NCI-H2107 treated with DMSO at 0.1 percent for 48 hours (cell line): ENCODE data around the gene PSAPL1.

ENCODE experiments used
- DNase-seq: peaks from one replicate; lab custom pipeline; 2025; ENCODE audit not compliant: unreplicated experiment; lab: John Stamatoyannopoulos, UW

The PSAPL1 gene

DNA sequence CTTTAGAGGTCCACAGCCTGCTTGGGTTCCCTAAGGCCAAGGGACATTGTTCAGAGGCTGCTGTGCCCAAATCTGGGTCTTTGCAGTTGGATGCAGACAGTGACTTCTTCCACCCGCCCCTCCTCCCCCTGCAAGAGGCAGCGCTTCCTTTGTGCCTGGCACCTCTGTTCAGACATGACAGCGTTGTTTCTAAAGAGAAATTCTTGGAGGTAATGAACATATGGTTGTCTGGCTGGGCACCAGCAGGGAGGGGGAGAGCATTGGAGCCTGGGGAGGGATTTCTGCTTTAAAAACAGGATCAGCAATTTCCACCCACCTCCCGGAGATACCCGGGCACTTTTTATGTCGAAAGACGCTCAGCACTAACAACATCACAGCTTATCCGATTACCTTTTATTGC is 51.5 kb downstream of the PSAPL1 start:
- DNase-seq: no peak

DNA sequence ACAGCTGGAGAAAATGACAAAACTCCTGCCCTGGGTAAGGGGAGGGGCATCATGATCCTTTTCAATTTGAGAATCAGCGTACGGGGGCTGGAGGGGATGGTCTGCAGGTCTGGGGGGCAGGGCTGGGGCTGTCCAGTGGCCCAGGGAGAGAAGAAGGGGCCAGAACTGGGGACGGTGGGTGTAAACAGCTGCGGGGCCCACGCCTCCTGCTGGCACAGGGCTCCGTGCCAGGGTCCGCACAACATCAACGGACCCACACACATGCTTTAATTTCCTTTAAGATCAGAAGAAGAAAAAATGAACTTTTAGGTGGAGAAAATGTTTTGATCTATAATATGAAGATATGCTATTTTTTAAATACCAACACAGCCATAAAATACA is 52.1 kb downstream of the PSAPL1 start:
- DNase-seq: no peak

DNA sequence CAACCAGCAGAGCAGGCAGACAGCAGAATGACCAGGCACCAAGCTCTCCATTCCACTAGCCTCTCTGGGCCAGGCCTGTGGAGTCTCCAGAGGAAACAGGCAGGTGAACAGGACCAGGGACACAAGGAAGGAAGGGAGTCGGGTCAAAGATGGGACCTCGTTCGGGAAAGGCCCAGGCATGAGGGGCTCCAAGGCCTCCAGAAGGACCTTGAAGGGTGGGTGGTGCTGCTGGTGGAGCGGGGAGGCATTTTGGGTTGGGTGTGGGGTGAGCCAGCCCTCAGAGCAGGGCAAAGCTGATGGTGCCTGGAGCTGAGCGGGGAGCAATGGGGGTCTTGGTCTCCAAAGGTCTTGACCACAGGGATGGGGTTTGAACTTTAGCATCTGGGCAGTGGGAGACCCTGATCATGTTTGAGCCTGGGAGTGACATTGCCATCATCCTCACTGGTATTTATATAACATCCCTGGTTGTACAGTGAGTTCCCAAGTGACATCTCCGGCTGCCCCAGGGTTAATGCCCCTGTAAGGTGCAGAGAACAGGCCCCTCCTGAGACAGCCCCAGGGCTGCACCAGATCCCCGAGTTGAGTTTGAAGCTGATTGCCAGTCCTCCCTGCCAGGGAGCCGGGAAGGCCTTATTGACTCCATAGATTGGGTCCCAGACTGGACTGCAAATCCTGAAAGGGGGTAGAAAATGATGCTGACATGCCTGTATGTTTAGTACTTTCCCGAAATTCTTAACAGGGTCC is 52.7 kb downstream of the PSAPL1 start:
- DNase-seq: no peak

- DNase-seq: no peak
Measured at GRCh38 chr4:7381221-7381889, 53.4 kb downstream of the PSAPL1 start.
